Measurements from ENCODE around the gene FTCD. TPM values are rescaled to one million over a fixed set of nuclear protein-coding genes. Genes with fewer than 3 reads are reported as not detected.

Gene FTCD
- total RNA-seq, 1 donor from 2014 or later = 1.8 TPM

DNA sequence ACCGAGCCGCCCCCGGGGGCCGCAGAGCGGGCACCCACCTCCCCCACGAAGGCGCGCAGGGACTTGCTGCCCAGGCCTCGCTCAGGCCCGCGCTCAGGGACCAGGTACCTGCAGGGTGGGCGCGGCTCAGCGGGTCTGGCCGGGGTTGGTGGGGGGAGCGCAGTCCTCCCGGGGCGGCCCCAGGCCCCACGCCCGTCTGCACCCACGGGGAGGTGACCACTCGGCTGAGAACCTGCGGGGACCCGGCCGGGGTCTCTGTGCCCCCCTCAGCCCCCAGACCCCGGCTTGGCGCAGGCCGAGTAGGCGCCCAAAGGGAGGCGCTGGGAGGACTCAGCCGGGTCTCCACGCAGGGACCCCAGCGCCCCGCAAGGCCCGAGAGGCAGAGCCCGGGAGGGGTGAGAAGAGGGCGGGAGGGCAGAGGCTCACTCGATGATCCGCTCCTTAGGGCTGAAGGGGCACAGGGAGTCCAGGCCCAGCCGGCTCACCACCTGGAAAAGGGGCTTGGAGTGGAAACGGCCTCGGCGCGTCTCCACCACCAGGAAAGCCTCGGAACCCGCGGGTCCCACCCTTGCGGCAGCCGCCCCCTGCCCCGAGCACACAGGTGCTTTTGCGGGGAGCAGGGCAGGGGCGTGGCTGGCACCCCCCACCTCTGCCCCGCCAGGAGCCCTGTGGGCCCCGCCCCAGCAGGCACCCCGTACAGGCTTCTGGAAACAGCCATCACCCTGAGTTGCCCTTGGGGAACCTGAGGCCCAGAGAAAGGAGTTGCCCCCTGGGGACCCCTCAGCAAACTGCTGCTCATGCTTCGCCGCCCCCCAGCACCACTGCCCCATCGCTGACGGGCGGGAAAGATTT is 9.3 kb downstream of the FTCD start:
- H3K27ac Mint-ChIP-seq (ENCODE audit: unreplicated experiment) = no peak overlapping the region
- H3K27me3 Mint-ChIP-seq (ENCODE audit: low read depth) = peaks cover 30% of the 10 kb centered on the region
- no peak overlapping the region for H3K4me3 Mint-ChIP-seq
- H3K9me3 Mint-ChIP-seq = no peaks in the 10 kb centered on the region
- peaks cover 19% of the 10 kb centered on the region for H3K4me1 Mint-ChIP-seq
- H3K36me3 Mint-ChIP-seq (ENCODE audit: low read depth) = no peaks in the 10 kb centered on the region
- DNase-seq (ENCODE audit: low read depth, low spot score) = no peak
- TF ChIP-seq, protein P1, sequence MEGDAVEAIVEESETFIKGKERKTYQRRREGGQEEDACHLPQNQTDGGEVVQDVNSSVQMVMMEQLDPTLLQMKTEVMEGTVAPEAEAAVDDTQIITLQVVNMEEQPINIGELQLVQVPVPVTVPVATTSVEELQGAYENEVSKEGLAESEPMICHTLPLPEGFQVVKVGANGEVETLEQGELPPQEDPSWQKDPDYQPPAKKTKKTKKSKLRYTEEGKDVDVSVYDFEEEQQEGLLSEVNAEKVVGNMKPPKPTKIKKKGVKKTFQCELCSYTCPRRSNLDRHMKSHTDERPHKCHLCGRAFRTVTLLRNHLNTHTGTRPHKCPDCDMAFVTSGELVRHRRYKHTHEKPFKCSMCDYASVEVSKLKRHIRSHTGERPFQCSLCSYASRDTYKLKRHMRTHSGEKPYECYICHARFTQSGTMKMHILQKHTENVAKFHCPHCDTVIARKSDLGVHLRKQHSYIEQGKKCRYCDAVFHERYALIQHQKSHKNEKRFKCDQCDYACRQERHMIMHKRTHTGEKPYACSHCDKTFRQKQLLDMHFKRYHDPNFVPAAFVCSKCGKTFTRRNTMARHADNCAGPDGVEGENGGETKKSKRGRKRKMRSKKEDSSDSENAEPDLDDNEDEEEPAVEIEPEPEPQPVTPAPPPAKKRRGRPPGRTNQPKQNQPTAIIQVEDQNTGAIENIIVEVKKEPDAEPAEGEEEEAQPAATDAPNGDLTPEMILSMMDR (conservative IDR thresholded peaks at IDR 0.05) = no peak

DNA sequence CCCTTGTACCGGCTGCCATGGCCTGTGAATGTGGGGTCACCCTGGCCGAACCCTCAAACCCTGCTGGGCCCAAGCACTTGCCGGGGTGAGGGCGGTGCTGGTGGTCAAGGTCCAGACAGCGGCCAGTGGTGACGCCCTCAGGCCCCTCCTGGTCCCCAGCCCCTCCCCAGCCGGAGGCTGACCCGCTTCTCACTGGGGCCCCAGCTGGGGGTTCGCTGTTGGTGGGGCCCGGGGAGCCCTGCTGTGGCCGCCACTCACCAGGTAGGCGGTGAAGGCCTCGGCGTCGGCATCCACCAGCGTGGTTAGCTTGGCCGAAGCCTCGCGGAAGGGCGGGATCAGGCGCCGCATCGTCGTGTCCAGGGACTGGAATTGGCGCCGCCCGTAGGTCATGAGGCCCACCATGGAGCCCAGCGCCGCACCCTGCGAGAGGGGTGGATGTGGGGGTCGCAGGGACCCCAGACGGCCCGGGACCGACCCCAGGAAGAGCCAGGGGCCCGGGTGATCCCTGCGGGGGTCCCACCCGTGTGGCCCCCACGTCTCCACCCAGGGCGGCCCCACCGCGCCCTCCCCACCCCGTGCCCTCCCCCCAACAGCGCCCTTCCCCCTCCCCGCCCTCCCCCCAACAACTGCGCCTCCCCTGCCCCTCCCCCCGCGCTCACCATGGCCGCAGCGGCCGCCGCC is 10.1 kb downstream of the FTCD start:
- Mint-ChIP-seq H3K9me3 (no peaks in the 10 kb centered on the region), H3K36me3 (ENCODE audit: low read depth) (no peaks in the 10 kb centered on the region), H3K4me3 (no peak overlapping the region), H3K27me3 (ENCODE audit: low read depth) (peaks cover 38% of the 10 kb centered on the region), H3K27ac (ENCODE audit: unreplicated experiment) (no peak overlapping the region), H3K4me1 (peaks cover 19% of the 10 kb centered on the region)
- TF ChIP-seq, protein P1 (conservative IDR thresholded peaks at IDR 0.05) = no peak
- no peak for DNase-seq (ENCODE audit: low read depth, low spot score)

DNA sequence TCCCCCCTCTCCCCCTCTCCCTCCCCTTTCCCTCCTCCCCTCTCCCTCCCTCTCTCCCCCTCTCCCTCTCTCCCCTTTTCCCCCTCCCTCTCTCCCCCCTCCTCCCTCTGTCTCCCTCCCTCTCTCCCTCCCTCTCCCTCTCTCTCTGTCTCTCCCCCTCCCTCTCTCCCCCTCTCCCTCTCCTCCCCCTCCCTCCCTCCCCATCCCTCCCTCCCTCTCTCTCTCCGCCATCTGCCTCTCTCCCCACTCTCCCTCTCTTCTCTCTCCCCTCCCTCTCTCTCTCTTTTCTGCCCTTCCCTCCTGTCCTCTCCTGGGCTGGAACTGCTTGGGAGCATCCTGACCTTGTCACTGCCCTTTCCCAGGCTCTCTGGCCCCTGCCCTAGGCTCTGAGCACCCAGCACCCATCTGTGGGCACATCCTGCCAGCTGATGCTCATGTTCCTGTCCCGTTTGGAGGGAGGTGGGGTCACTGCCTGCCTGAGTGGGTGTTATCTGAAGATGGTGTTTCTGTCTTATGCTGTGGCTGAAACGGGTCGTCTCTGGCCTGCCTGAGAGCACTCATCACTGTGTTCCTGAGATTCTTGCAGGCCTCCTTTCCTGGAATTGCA is 10.8 kb downstream of the FTCD start:
- no peaks in the 10 kb centered on the region for H3K36me3 Mint-ChIP-seq (ENCODE audit: low read depth)
- H3K9me3 Mint-ChIP-seq = no peaks in the 10 kb centered on the region
- TF ChIP-seq, protein P1 (conservative IDR thresholded peaks at IDR 0.05) = no peak
- no peak for DNase-seq (ENCODE audit: low read depth, low spot score)
- peaks cover 19% of the 10 kb centered on the region for H3K4me1 Mint-ChIP-seq
- no peak overlapping the region for H3K4me3 Mint-ChIP-seq
- H3K27me3 Mint-ChIP-seq (ENCODE audit: low read depth) = peaks cover 45% of the 10 kb centered on the region
- no peak overlapping the region for H3K27ac Mint-ChIP-seq (ENCODE audit: unreplicated experiment)

DNA sequence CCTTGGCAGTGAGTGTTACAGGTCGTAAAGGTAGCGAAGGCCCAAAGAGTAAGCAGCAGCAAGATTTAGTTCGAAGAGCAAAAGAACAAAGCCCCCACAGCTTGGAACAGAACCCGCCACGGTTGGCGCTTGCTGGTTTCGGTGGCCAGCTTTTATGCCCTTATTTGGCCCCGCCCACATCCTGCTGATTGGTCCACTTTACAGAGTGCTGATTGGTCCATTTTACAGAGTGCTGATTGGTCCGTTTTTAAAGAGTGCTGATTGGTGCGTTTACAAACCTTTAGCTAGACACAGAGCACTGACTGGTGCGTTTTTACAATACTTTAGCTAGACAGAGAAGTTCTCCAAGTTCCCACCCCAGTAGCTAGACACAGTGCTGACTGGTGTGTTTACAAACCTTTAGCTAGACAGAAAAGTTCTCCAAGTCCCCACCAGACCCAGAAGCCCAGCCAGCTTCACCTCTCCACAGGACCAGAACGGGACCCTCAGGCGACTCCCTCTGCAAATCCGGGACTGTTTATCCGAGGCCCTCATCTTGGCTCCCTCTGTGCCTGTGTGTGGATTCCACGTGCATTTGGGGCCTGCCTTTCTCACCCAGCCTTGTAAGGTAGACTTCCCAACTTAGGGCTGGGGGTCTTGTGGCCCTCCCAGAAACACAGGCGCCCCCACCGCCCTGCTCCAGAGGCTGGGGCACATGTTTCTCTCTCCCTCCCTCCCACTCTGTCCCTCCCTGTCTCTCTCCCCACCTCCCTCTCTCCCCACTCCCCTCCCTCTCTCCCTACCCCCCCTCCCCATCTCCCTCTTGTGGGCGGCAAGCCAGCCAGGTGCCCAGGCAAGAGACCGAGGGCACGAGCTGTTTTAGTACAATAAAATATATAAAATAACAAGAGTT is 12.6 kb downstream of the FTCD start:
- Mint-ChIP-seq H3K27me3 (ENCODE audit: low read depth) (peaks cover 50% of the 10 kb centered on the region), H3K9me3 (no peaks in the 10 kb centered on the region), H3K36me3 (ENCODE audit: low read depth) (no peaks in the 10 kb centered on the region), H3K4me1 (peaks cover 9% of the 10 kb centered on the region), H3K4me3 (no peak overlapping the region), H3K27ac (ENCODE audit: unreplicated experiment) (no peak overlapping the region)
- DNase-seq (ENCODE audit: low read depth, low spot score) = no peak
- TF ChIP-seq, protein P1 (conservative IDR thresholded peaks at IDR 0.05) = no peak
